ENCODE measurements around the gene SCAMP4. TPM values are rescaled to one million over a fixed set of nuclear protein-coding genes. Genes with fewer than 3 reads are reported as not detected.

Gene SCAMP4
- polyA plus RNA-seq (2012; rRNA removed): 11.8 and 30.0 TPM in 2 replicates
- 16.4 and 28.2 TPM in 2 replicates for polyA plus RNA-seq (2012; cell fraction: cytosol; rRNA removed)
- 67.1 and 70.7 TPM in 2 replicates for polyA plus RNA-seq (2012; cell fraction: nucleus; rRNA removed)

DNA sequence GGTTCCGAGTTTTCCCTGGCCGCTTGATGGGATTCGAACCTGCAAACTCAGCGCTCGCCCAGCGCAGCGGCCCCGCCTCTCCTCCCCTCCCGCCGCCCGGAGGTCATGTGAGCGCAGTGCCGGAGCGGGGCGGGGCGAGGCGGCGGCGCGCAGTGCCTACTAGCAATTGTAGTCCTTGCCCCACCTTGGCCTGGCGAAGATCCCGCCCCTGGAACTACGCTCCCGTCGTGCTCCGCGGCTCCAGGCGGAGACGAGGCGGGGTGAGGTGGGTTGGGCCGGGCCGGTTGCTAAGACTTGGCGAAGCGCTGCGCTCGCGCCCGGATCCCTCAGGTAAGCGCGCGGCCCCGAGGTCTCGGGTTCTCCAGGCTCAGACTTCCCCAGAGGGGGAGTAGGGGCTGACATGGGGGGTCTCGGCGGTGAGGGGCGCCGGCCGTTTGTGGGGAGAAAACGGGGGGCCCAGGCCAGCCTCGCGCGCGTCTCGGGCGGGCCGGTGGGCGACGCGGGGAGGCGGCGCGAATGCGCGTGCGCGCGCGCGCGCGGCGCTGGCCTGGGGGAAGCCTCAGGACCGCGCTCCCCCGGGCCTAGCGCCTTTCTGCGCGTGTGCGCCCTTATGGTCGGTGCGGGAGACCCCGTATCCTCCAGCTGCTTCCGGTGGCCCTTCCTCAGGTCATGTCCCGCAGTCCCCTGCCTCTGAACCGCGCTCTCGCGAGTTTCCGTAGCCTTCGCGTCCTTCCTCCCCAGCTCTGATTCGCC lies at the start of gene SCAMP4, which contains the start of gene ADAT3:
SCAMP4 (plus strand) TSS at position 290 of the 753 bp plus-strand sequence. CDS start 9,621 bp downstream, outside the sequence.
ADAT3 (plus strand) TSS at position 290 of the 753 bp plus-strand sequence. CDS start 6,649 bp downstream, outside the sequence.
- peak within 1 kb of the TSS; percentile 84 for H3K4me2 ChIP-seq
- no peaks in the 10 kb centered on the region for H3K9me2 ChIP-seq
- H4K20me1 ChIP-seq (ENCODE audit: insufficient read depth): peaks cover 24% of the 10 kb centered on the region
- peak; percentile 98 for DNase-seq
- peaks cover 0 to 2% of the 10 kb centered on the region in 2 experiments for H3K36me3 ChIP-seq (replicated peaks in 1 of 2; ENCODE audit: control insufficient read depth in 1 of 2, insufficient read depth in 2 of 2, low read length in 1 of 2)
- H3K4me3 ChIP-seq (ENCODE audit: low read depth in 2 of 2, low read length in 1 of 2): peak within 1 kb of the TSS; percentile 63 to 67
- ChIA-PET CTCF (interaction anchor here (0.7 to 2.9 kb wide), 3 partner anchors 9 to 25 kb away, joined by 3 to 11 read pairs (median 11); no protein-coding TSS in a partner anchor), POLR2A (interaction anchor here (0.9 to 1.0 kb wide), 2 partner anchors 33 to 41 kb away, joined by 4 read pairs; no protein-coding TSS in a partner anchor)
- H3K27me3 ChIP-seq (ENCODE audit: insufficient read depth): no peaks in the 10 kb centered on the region
- H3K79me2 ChIP-seq (ENCODE audit: insufficient read depth): peaks cover 48% of the 10 kb centered on the region
- 0% methylated on average over 28 of the region's 92 CpGs for WGBS (ENCODE audit: low lambda C conversion rate)
- H3K9me3 ChIP-seq: no peaks in the 10 kb centered on the region
- peak within 1 kb of the TSS; percentile 87 for H2AFZ ChIP-seq (ENCODE audit: low read depth)
- H3K27ac ChIP-seq (ENCODE audit: low read depth in 2 of 2, low read length in 1 of 2): peak within 1 kb of the TSS; percentile 81 to 82
- peaks cover 0 to 18% of the 10 kb centered on the region in 2 experiments; a peak in 1 of 4 replicates for H3K4me1 ChIP-seq (ENCODE audit: control insufficient read depth in 1 of 2, insufficient read depth in 2 of 2, low read depth in 1 of 2, low read length in 1 of 2)
- peaks cover 17% of the 10 kb centered on the region for H3F3A ChIP-seq (replicated peaks; ENCODE audit: insufficient read depth)
- peak within 1 kb of the TSS; percentile 76 for H3K9ac ChIP-seq
- no peak for TF ChIP-seq IRF3 (IDR thresholded peaks at IDR 0.05; ENCODE audit: low read depth, low read length)
- TF ChIP-seq CTCF (IDR thresholded peaks at IDR 0.05): no peak
- TF ChIP-seq EZH2phosphoT487 (IDR thresholded peaks at IDR 0.05; ENCODE audit: borderline replicate concordance, low read depth): no peak
- TF ChIP-seq SMC3 (IDR thresholded peaks at IDR 0.05; ENCODE audit: low read depth, low read length): no peak
- TF ChIP-seq TEAD4 (IDR thresholded peaks at IDR 0.05; ENCODE audit: borderline replicate concordance, insufficient read depth): no peak
- no peak for TF ChIP-seq GATA2 (CRISPR knock-in tag; IDR thresholded peaks at IDR 0.05)
- TF ChIP-seq RAD21 (IDR thresholded peaks at IDR 0.05; ENCODE audit: low read length): no peak
- no peak for TF ChIP-seq MEF2A (IDR thresholded peaks at IDR 0.05; ENCODE audit: borderline replicate concordance, low read depth)
- TF ChIP-seq NFIC (IDR thresholded peaks at IDR 0.05; ENCODE audit: borderline replicate concordance): no peak
- no peak for TF ChIP-seq FOXM1 (IDR thresholded peaks at IDR 0.05; ENCODE audit: low read depth)
- TF ChIP-seq TCF12 (IDR thresholded peaks at IDR 0.05): no peak
- 0 out of 4 replicates have a peak, but pooled peaks of 1 of the 2 experiments have one; percentile 15 for TF ChIP-seq EP300 (IDR thresholded peaks at IDR 0.05; ENCODE audit: borderline replicate concordance in 1 of 2, low read depth in 1 of 2, low read length in 1 of 2)
- TF ChIP-seq USF1 (IDR thresholded peaks at IDR 0.05; ENCODE audit: borderline replicate concordance, low read depth): peak; percentile 96
- peak; percentile 51 for TF ChIP-seq PBX3 (IDR thresholded peaks at IDR 0.05)
- peak; percentile 61 for TF ChIP-seq TAF1 (IDR thresholded peaks at IDR 0.05; ENCODE audit: borderline replicate concordance, low read depth, low read length)
- peak; percentile 98 for TF ChIP-seq CHD2 (IDR thresholded peaks at IDR 0.05; ENCODE audit: low read length, partially characterized antibody)
- peak; percentile 74 for TF ChIP-seq GABPA (IDR thresholded peaks at IDR 0.05; ENCODE audit: low read depth)
- TF ChIP-seq POLR2AphosphoS5 (IDR thresholded peaks at IDR 0.05; ENCODE audit: low read depth, low read length): peak; percentile 78
- TF ChIP-seq FOXJ3 (CRISPR knock-in tag; IDR thresholded peaks at IDR 0.05): no peak
- TF ChIP-seq, protein P1, sequence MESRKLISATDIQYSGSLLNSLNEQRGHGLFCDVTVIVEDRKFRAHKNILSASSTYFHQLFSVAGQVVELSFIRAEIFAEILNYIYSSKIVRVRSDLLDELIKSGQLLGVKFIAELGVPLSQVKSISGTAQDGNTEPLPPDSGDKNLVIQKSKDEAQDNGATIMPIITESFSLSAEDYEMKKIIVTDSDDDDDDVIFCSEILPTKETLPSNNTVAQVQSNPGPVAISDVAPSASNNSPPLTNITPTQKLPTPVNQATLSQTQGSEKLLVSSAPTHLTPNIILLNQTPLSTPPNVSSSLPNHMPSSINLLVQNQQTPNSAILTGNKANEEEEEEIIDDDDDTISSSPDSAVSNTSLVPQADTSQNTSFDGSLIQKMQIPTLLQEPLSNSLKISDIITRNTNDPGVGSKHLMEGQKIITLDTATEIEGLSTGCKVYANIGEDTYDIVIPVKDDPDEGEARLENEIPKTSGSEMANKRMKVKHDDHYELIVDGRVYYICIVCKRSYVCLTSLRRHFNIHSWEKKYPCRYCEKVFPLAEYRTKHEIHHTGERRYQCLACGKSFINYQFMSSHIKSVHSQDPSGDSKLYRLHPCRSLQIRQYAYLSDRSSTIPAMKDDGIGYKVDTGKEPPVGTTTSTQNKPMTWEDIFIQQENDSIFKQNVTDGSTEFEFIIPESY (IDR thresholded peaks at IDR 0.05; ENCODE audit: borderline replicate concordance, low read depth): peak; percentile 93
- TF ChIP-seq SIN3A (IDR thresholded peaks at IDR 0.05; ENCODE audit: borderline replicate concordance, low read depth, low read length): peak; percentile 55; the same call in 1 of the 2 replicates
- no peak for TF ChIP-seq RXRA (IDR thresholded peaks at IDR 0.05; ENCODE audit: borderline replicate concordance, low read depth)
- TF ChIP-seq RCOR1 (IDR thresholded peaks at IDR 0.05; ENCODE audit: low read length): peak; percentile 41; the same call in 1 of the 2 replicates
- TF ChIP-seq, protein P2, sequence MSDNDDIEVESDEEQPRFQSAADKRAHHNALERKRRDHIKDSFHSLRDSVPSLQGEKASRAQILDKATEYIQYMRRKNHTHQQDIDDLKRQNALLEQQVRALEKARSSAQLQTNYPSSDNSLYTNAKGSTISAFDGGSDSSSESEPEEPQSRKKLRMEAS (IDR thresholded peaks at IDR 0.05; ENCODE audit: low read depth): peak; percentile 63; the same call in 1 of the 2 replicates
